Lower leg skin (tissue), 3 donors: Measurements from ENCODE around the gene SHROOM1.

ENCODE experiments used
- CTCF ChIP-seq, 3 donors: fragments of 450-650 bp; IDR thresholded peaks; one replicate each; pipeline ENCODE4 v1.5.1; 2016; ENCODE audit warnings: antibody characterized with exemption in 3 of 3, mild to moderate bottlenecking in 3 of 3, moderate library complexity in 2 of 3
- POLR2A ChIP-seq, 2 donors: fragments of 450-650 bp; IDR thresholded peaks; one replicate each; pipeline ENCODE4 v1.6.1; 2016 to 2017; ENCODE audit warnings: antibody characterized with exemption in 2 of 2, mild to moderate bottlenecking in 1 of 2, moderate library complexity in 1 of 2

- no peak for TF ChIP-seq POLR2A (IDR thresholded peaks at IDR 0.05)
- no peak for TF ChIP-seq CTCF (IDR thresholded peaks at IDR 0.05)
These were observed 3.6 kb upstream of the SHROOM1 start for GRCh38 chr5:132834057-132834456.
